ENCODE results near the gene PTOV1.

The PTOV1 gene

DNA sequence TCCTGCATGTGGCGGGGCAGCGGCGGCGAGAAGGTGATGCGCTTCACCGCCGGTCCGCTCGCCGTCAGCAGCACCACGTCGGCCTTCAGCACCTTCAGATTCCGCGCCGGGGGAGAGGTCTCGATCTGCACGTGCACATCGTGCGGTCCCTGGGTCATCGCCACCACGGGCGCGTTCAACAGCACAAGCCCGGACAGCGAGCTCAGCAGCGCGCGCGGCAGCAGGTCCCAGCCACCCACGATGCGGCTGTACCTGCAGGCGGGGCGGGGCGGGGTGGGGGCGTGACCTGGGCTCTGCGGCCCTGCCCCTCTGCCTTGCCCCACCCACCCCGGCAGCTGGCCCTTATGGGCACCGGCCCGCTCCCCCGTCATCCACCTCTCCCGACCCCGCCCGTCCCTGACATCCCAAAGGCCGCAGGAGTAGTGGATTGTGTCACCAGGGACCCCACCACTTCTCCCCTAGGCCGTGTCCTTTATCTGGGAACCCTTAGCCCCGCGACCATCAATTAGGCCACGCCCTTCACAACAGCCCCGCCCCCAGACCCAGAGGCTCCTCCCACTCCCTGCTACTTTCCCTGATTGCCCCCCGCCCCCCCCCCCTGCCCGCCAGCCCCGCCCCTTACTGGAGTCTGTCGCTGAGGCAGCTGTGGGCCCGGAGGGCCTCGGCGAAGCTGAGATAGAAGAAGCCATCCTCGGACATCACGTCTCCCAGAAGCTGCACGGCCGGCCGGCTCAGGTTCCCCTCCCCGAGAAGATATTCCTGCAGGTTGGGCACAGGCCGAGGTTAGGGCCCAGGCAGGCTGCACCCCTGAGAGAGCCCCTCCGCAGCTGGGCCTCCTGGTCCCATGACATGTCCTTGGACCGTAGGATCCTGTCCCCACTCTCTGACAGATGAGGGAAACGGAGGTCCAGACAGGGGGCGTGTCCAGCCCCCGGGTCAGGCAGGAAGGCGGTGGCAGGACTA is 39.7 kb downstream of the PTOV1 start:
- Histone ChIP-seq H3K9me3 (ENCODE audit: low read length) (peaks cover 3% of the 10 kb centered on the region), H2AFZ (ENCODE audit: low read depth, low read length) (no peak overlapping the region), H3K4me3 (ENCODE audit: low read length) (no peak overlapping the region), H3K27me3 (ENCODE audit: insufficient read depth, low read length) (no peaks in the 10 kb centered on the region), H3K4me1 (ENCODE audit: insufficient read depth, low read length) (no peaks in the 10 kb centered on the region), H3K36me3 (ENCODE audit: insufficient read depth, low read length) (peaks cover 2% of the 10 kb centered on the region)

DNA sequence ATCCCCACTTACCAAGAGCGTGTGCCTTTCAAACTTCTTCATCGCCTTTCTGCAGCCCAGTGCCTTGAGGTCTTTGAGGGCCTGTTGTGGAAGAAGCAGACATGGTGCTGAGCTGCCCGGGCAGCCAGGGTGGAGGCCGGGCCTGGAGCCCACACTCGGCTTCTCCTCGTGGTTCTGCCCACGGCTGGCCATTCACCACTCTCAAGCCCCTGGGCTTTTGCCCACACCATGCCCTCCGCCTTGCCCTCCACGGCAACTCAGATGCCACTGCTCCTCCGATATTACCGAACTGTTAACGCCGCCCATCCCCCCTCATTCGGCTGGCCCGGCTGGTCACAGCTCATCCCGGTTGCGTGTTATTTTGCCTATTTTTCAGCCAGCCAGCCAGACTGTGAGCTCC is 40.4 kb downstream of the PTOV1 start:
- Histone ChIP-seq H2AFZ (ENCODE audit: low read depth, low read length) (no peak overlapping the region), H3K4me1 (ENCODE audit: insufficient read depth, low read length) (no peaks in the 10 kb centered on the region), H3K27me3 (ENCODE audit: insufficient read depth, low read length) (no peaks in the 10 kb centered on the region), H3K9me3 (ENCODE audit: low read length) (peaks cover 3% of the 10 kb centered on the region), H3K36me3 (ENCODE audit: insufficient read depth, low read length) (peaks cover 2% of the 10 kb centered on the region), H3K4me3 (ENCODE audit: low read length) (no peak overlapping the region)

DNA sequence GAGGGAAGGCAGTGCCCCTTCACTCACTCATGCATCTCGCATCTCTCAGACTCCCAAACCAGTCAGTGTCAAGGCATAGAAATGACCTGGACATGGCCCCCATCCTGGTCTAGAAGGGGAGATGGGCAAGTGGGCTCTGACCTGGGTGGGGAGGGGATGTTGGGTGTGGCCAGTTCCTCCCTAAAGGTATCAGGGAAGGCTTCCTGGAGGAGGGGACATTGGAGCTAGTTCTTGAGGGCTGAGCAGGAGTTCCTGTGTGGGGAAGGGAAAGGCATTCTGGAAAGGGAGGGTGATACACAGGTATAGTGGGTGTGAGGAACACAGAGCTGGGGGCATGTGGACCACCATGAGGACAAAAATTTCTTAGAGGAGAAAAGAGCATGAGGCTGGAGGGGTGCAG is 41.8 kb downstream of the PTOV1 start:
- Histone ChIP-seq H3K36me3 (ENCODE audit: insufficient read depth, low read length) (peaks cover 2% of the 10 kb centered on the region), H2AFZ (ENCODE audit: low read depth, low read length) (no peak overlapping the region), H3K4me3 (ENCODE audit: low read length) (no peak overlapping the region), H3K4me1 (ENCODE audit: insufficient read depth, low read length) (peaks cover 4% of the 10 kb centered on the region), H3K27me3 (ENCODE audit: insufficient read depth, low read length) (peaks cover 5% of the 10 kb centered on the region), H3K9me3 (ENCODE audit: low read length) (peaks cover 3% of the 10 kb centered on the region)

DNA sequence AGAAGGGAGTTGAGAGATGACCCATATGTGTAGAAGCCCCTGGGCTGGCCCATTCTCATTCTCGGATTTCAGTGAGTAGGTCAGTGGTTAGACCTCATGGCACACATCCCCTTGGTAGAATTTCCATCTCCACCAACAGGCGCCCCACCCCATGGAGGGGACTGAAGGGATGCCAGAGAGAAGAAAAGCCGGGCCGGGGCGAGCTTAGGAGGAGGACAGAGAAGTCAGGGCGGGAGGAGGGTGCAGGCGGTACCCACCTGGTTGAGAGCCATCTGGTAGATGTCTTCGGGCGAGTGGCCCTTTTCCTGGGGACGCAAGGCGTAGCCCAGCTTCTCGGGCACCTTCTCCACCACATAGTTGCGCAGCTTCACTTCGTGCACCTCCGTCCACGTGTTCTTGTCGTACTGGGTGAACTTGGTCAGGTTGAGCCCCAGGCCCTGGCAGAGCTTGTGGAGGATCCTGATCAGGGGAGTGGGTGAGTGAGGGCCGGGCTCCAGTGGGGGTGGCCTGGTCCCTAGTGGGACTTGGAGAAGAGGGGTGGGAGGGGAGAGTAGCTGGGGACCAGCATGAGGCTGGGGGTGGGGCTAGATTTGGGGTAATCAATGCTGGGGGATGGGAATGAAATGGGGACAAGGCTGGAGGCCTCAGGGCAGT is 43.2 kb downstream of the PTOV1 start:
- no peak overlapping the region for H2AFZ ChIP-seq (ENCODE audit: low read depth, low read length)
- H3K4me1 ChIP-seq (ENCODE audit: insufficient read depth, low read length), result peaks cover 6% of the 10 kb centered on the region
- H3K9me3 ChIP-seq (ENCODE audit: low read length), result peaks cover 3% of the 10 kb centered on the region
- no peaks in the 10 kb centered on the region for H3K36me3 ChIP-seq (ENCODE audit: insufficient read depth, low read length)
- H3K27me3 ChIP-seq (ENCODE audit: insufficient read depth, low read length), result peaks cover 5% of the 10 kb centered on the region
- H3K4me3 ChIP-seq (ENCODE audit: low read length), result no peak overlapping the region

DNA sequence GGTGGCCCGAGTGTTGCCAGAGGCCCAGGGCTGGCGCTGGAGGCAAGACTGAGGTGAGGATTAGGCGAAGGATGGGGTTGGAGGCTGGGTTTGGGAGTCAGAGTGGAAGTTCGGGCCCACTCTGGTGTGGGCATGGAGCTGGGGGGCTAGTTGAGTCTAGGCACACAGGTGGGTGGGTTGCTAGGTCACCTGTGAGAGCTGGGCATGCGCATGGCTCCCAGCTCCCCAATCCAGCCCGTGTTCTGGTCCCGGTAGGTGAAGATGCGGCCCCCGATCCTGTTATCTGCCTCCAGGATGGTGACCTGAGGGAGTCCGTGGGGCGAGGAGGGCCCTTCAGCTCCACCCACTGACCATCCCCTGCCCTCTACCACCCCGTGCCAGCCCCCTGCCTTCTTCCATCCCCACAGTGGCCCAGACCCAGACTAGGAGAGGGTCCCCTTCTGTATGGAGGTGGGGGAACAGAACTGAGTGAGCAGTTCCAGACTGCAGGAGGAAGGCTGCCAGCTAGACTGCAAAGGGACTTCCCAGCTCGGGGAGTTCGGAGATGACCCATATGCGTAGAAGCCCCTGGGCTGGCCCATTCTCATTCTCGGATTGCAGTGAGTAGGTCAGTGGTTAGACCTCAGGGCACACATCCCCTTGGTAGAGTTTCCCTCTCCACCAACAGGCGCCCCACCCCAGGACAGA is 44.1 kb downstream of the PTOV1 start:
- Histone ChIP-seq H3K9me3 (ENCODE audit: low read length) (peaks cover 2% of the 10 kb centered on the region), H3K36me3 (ENCODE audit: insufficient read depth, low read length) (no peaks in the 10 kb centered on the region), H3K4me3 (ENCODE audit: low read length) (no peak overlapping the region), H3K4me1 (ENCODE audit: insufficient read depth, low read length) (peaks cover 6% of the 10 kb centered on the region), H2AFZ (ENCODE audit: low read depth, low read length) (no peak overlapping the region), H3K27me3 (ENCODE audit: insufficient read depth, low read length) (peaks cover 5% of the 10 kb centered on the region)

DNA sequence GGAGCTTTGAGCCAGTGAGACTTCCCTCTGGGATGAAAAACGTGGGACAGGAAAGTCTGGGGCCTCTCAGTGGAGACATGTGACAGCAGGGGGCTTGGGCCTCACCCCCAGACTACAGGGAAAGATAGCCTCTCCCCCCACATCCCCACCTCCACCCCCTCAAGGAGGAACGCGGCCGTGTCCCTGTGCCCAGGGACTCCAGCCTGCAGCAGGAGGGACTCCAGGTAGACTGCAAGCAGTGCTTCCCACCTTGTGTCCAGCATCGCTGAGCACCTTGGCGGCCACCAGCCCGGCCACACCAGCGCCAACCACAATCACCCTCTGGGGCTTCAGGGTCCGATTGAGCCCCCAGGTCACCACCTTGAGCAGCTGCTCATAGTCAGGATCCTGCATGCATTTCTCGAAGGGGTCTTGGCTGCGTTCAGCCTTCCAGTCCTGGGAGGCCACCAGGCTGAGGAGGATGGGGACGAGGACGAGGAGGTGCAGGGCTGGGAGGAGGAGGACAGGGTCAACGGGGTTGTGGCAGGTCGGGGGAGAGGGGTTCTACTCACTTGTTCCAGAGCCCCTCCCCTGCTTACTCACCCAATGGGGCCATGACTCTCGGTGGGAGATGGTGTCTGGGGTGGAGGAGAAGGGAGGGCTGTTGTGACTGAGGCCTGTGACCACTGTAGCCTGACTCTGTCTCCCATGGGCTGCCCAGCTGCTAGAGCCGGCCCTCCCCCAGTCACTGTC is 44.8 kb downstream of the PTOV1 start:
- Histone ChIP-seq H3K27me3 (ENCODE audit: insufficient read depth, low read length) (peaks cover 5% of the 10 kb centered on the region), H3K9me3 (ENCODE audit: low read length) (no peaks in the 10 kb centered on the region), H3K4me1 (ENCODE audit: insufficient read depth, low read length) (peaks cover 6% of the 10 kb centered on the region), H3K36me3 (ENCODE audit: insufficient read depth, low read length) (no peaks in the 10 kb centered on the region), H3K4me3 (ENCODE audit: low read length) (no peak overlapping the region), H2AFZ (ENCODE audit: low read depth, low read length) (no peak overlapping the region)

DNA sequence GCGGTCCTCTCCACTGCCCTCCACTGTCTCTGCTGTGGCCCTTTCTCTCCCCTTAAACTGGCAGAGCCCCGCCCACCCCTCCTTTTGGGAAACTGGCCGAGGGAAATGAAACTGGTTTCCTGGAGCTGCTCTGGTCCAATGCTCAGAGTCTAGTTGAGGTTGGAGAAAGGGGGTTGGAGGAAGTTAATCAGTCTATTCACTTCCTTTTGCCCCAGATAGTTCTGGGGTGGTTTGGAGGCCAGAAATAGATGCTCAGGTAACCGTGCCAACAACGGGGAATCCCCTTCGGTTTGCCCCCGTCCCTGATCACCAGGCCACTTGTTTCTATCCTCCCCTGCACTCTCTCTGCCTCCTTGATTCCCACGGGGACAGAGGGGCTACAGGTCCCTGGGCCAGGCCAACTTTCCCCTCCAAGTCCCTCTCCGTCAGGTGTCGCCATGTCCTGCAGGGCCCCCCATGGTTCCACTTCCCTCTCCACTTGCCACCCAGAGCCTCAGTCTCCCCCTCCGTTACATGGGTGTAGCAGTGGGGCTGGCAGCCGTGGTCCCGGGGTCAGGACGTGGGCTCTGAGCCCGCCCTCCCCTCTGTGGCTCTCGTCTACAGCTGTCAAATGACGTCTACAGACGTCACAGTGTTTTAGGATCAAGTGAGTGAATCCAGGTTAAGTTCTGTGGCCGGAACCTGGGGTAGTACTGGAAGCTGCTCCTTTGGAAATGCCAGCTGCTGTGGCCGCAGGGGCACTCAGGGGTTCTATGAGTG is 46.1 kb downstream of the PTOV1 start, which contains the start of gene IL4I1:
Gene IL4I1 (minus strand): TSS at position 25 of the 759 bp plus-strand sequence. CDS start 727 bp downstream, outside the sequence.
- Histone ChIP-seq H3K4me1 (ENCODE audit: insufficient read depth, low read length) (peaks cover 6% of the 10 kb centered on the region), H3K4me3 (ENCODE audit: low read length) (no peak within 1 kb of the TSS), H3K27me3 (ENCODE audit: insufficient read depth, low read length) (peaks cover 5% of the 10 kb centered on the region), H2AFZ (ENCODE audit: low read depth, low read length) (no peak within 1 kb of the TSS), H3K9me3 (ENCODE audit: low read length) (no peaks in the 10 kb centered on the region), H3K36me3 (ENCODE audit: insufficient read depth, low read length) (no peaks in the 10 kb centered on the region)

DNA sequence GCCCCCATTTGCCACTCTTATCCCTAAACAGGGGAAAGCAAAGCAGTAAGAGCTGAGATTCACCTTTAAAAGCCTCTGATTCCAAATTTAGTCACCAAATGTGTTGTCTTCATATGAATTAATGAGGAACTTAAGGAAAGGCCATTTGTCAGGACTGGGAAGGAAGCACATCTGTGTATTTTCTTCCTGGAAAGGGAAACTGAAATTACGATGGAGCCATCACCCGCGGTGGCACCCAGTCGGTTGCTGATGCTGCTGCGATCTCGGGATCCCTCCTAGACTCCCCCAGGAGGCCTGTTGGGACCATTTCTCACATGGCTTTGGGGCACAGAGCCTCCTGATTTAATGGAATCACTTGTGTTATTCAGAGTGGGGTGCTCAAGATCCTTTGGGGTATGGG is 53.2 kb downstream of the PTOV1 start:
- no peak overlapping the region for H3K4me3 ChIP-seq (ENCODE audit: low read length)
- no peak overlapping the region for H2AFZ ChIP-seq (ENCODE audit: low read depth, low read length)
- peaks cover 24% of the 10 kb centered on the region for H3K36me3 ChIP-seq (ENCODE audit: insufficient read depth, low read length)
- H3K4me1 ChIP-seq (ENCODE audit: insufficient read depth, low read length), result no peaks in the 10 kb centered on the region
- H3K27me3 ChIP-seq (ENCODE audit: insufficient read depth, low read length), result no peaks in the 10 kb centered on the region
- no peaks in the 10 kb centered on the region for H3K9me3 ChIP-seq (ENCODE audit: low read length)

DNA sequence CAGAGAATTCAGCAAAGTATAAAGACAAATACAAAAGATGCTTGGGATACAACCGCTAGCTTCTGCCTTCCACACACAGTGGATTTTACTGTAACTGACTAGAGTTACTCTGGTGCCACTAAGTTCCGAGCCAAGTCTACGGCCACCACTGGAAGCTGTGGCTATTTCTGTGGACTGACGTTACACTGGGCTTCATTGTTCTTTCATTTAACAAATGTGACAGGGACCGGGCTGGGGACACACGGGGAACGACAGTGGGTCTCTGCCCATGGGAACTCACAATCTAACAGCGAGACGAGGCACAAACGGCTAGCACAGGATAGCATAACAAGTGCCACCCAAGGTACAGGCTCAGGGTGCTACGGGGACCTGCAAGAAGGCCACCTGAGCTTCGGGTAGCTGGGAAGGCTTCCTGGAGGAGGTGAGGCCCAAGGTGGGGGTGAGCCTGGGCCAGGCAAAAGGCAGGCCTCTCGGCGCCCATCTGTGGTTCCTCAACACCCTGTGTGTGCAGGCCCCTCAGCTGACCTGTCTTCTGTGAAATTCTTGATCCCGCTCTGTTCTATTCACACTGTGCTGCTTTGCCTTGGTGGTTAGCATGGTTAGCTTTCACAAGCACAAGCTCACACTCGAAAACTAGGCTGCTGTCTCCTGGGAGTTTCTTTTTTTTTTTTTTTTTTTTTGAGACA is 56.1 kb downstream of the PTOV1 start:
- Histone ChIP-seq H2AFZ (ENCODE audit: low read depth, low read length) (no peak overlapping the region), H3K9me3 (ENCODE audit: low read length) (no peaks in the 10 kb centered on the region), H3K36me3 (ENCODE audit: insufficient read depth, low read length) (peaks cover 46% of the 10 kb centered on the region), H3K4me3 (ENCODE audit: low read length) (no peak overlapping the region), H3K27me3 (ENCODE audit: insufficient read depth, low read length) (no peaks in the 10 kb centered on the region), H3K4me1 (ENCODE audit: insufficient read depth, low read length) (no peaks in the 10 kb centered on the region)

DNA sequence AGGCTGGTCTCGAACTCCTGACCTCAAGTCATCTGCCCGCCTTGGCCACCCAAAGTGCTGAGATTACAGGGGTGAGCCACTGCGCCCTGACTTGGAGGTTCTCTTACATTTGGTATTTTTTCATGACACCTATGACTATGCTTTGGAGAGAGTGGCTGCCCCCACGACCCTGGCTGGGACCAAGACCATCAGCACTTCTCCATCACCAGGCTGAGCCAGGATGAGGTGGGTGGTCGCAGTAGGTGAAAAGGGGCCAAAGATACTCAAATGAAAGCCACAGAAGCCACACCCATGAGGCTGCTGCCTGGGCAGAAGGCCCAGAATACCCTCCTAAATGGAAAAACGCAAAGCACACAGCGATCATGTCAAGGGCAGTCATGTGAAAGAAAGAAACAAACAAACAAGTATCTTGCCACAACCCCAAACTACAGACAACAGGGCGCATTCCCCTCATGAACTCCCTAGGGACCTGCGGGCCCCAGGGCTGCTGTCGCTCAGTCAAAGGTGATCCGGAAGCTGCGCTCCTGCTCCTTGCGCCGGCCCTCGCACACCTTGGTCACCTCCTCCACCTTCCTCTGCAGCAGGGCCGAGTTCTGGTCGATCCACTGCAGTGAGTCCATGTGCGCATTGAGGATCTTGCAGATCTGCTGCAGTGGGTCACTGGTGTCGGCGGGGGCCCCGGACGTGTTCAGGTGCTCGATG is 56.9 kb downstream of the PTOV1 start:
- Histone ChIP-seq H3K4me1 (ENCODE audit: insufficient read depth, low read length) (no peaks in the 10 kb centered on the region), H3K27me3 (ENCODE audit: insufficient read depth, low read length) (no peaks in the 10 kb centered on the region), H3K36me3 (ENCODE audit: insufficient read depth, low read length) (peaks cover 53% of the 10 kb centered on the region), H2AFZ (ENCODE audit: low read depth, low read length) (no peak overlapping the region), H3K4me3 (ENCODE audit: low read length) (no peak overlapping the region), H3K9me3 (ENCODE audit: low read length) (no peaks in the 10 kb centered on the region)

Measured in neuron (in vitro differentiated cells).